GM19452 (cell line): ENCODE data around the gene COX4I2.
"Not testable (repeated sequence)": the region's sequence is repeated elsewhere in the genome, so short reads cannot be mapped to it uniquely, and the experiment has no call there.

Experiments used
- ATAC-seq: cut with Tn5 transposase; IDR thresholded peaks from one replicate; pipeline ENCODE4 v1.9.1; 2021; ENCODE audit not compliant: unreplicated experiment

Gene COX4I2

DNA sequence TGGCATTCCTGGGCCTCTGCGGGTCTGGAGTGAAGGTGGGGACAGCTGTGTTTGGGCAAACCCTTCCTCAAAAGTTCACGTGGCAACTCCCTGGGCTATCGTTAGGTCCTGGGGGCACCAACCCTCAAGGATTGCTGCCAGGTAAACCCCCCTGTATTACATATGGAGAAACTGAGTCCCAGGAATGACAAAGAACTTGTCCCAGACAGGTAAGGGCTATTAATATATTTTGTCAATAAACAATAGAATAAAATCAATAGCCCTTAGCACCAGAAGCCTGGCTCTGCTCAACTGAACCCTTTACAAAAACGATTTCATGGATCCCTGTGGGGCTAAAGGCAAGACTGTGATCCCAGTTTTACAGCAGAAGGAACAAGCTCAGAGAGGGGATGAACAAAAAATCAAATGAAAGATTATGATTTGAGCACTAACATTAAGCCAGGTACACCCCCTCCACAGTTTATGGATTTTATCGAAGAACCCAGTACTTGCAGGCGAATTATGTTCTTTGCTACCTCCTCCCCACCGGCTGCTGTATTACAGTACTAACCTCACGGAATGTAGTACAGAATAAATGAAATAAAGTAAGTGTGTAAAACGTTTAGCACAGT is 30.0 kb upstream of the COX4I2 start:
- no peak for ATAC-seq

GRCh38 chr20:31608251-31608945 is 29.3 kb upstream of the COX4I2 start:
- no peak for ATAC-seq

DNA sequence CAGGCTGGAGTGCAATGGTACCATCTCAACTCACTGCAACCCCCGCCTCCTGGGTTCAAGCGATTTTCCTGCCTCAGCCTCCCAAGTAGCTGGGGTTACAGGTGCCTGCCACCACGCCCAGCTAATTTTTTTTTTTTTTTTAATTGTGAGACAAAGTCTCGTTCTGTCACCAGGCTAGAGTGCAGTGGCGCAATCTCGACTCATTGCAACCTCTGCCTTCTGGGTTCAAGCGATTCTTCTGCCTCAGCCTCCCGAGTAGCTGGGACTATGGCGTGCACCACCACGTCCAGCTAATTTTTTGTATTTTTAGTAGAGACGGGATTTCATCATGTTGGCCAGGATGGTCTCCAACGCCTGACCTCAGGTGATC is 25.5 kb upstream of the COX4I2 start:
- ATAC-seq, result not testable (repeated sequence)

GRCh38 chr20:31615416-31615815 is 22.3 kb upstream of the COX4I2 start:
- no peak for ATAC-seq

- ATAC-seq, result no peak
Measured at GRCh38 chr20:31617432-31618104, 20.1 kb upstream of the COX4I2 start.

- ATAC-seq, result no peak
Measured at GRCh38 chr20:31620246-31620645, 17.5 kb upstream of the COX4I2 start.

DNA sequence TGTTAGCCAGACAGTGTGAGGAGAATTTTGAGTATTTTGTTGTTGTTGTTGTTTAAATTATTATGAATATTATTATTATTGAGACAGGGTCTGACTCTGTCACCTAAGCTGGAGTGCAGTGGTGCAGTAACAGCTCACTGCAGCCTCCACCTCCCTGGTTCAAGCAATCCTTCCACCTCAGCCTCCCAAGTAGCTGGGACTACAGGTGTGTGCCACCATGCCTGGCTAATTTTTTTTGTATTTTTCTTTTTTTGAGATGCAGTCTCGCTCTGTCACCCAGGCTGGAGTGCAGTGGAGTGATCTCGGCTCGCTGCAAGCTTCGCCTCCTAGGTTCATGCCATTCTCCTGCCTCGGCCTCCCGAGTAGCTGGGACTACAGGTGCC is 14.6 kb upstream of the COX4I2 start:
- not testable (repeated sequence) for ATAC-seq

DNA sequence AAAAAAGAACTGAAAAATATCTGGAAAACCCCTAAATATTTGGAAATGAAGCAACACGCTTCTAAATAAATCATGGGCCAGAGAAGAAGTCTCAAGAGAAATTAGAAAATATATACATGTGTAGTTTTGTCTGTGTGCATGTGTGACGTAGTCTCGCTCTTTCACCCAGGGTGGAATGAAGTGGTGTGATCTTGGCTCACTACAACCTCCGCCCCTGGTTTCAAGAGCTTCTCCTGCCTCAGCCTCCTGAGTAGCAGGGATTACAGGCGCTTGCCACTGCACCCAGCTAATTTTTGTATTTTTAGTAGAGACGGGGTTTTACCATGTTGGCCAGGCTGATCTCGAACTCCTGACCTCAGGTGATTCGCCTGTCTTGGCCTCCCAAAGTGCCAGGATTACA is 11.2 kb upstream of the COX4I2 start:
- ATAC-seq, result not testable (repeated sequence)

GRCh38 chr20:31628057-31628456 is 9.7 kb upstream of the COX4I2 start:
- ATAC-seq, result not testable (repeated sequence)

DNA sequence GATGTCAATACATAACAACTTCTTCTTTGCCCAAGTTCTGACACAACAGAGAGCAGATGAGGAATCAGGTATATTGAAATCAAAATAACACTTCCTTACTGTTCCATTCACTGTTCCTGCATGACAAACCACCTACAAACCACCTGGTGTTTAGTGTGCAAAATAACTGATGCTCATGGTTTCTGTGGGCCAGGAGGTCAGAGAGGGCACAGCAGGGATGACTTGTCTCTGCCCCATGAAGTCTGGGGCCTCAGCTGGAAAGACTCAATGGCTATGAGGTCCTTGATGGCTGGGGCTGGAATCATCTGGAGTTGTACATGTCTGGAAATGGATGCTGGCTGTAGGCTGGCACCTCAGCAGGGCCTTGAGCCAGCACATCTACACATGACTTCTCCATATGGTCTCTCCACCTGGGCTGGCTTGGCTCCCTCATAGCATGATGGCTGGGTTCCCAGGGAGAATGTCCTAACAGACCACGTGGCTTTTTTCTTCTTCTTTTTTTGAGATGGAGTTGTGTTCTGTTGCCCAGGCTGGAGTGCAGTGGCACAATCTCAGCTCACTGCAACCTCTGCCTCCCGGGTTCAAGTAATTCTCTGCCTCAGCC is 7.4 kb upstream of the COX4I2 start:
- no peak for ATAC-seq

GRCh38 chr20:31632548-31633338 is 5.0 kb upstream of the COX4I2 start:
- no peak for ATAC-seq

DNA sequence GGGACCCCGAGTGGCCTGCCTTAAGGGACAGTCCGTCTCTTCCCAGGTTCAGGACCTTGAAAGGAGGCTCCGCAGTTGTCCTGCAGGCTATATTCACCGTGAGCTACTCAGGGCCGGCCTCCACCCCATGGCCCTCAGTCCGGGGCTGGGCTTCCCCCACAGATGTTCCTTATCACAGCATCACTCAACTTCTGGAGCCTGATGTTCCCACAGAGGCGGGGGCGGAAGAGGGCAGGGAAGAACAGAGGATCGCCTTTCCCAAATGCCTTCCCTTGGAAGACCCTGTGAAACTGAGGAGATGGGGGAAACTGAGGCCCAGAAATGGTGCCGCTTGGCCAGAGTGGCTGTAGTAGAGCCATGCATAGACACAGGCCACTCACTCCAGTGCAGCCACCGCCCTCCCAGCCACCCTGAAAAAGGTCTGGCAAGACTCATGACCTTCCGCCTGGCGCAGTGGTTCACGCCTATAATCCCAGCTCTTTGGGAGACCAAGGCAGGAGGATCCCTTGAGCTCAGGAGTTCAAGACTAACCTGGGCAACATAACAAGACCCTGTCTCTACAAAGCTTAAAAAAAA is 4.3 kb upstream of the COX4I2 start:
- ATAC-seq, result no peak

GRCh38 chr20:31638317-31638716 is 605 bp downstream of the COX4I2 start:
- ATAC-seq, result no peak

DNA sequence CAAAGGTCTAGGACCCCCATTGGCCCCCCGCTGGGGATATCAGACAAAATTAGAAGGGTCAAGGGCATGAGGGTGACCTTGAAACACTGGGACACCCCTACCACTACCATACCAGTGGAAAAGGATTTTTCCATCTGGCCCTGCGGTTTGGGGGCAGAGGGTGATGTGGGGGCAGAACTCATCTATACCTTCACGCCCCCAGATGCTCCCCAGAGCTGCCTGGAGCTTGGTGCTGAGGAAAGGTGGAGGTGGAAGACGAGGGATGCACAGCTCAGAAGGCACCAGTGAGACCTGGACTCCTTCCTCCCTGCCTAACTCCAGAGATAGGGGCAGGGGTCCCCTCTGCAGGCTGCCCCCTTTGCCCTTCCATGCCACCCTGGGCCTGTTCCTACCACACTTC is 1.1 kb downstream of the COX4I2 start:
- ATAC-seq, result no peak

GRCh38 chr20:31640259-31640658 is 2.5 kb downstream of the COX4I2 start:
- ATAC-seq, result no peak

DNA sequence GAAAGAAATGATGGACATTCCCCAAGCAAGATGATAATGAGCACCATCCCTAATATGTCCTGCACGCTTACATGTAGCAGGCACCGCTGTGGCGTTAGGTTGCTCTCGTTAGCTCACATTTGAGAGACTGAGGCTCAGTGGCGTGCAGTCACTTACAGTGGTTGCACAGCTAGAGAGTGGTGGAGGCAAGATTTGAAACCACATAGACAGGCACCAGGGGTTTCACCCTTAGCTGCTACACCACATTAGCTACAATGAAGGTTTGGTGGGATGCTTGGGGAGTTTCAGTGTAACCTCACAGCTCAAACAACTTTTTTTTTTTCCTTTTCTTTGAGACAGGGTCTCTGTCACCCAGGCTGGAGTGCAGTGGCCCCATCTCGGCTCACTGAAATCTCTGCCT is 3.7 kb downstream of the COX4I2 start:
- no peak for ATAC-seq

GRCh38 chr20:31642837-31643236 is 5.1 kb downstream of the COX4I2 start:
- no peak for ATAC-seq

GRCh38 chr20:31643522-31643921 is 5.8 kb downstream of the COX4I2 start:
- no peak for ATAC-seq

DNA sequence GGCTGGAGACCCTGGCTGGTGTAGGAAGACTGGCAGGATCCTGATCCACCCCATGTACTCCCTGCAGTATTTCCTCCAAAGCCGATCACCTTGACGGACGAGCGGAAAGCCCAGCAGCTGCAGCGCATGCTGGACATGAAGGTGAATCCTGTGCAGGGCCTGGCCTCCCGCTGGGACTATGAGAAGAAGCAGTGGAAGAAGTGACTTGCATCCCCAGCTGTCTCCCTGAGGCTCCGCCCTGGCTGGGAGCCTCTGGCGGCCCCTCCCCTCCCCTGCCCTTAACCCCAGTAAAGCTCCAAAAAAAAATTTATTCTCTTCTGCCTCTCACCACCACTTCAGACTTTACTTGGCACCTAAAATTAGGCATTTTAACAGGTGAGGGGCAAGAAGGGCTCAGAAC is 7.0 kb downstream of the COX4I2 start:
- no peak for ATAC-seq

DNA sequence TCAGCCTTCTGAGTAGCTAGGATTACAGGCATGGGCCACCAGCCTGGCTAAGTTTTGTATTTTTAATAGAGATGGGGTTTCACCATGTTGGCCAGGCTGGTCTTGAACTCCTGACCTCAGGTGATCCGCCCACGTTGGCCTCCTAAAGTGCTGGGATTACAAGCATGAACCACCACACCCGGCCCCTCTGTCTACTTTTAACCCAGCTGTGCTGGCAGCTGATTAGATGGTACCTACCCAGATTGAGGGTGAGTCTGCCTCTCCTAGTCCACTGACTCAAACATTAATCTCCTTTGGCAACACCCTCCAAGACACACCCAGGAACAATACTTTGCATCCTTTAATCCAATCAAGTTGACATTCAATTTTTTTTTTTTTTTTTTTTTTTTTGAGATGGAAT is 10.4 kb downstream of the COX4I2 start:
- not testable (repeated sequence) for ATAC-seq

DNA sequence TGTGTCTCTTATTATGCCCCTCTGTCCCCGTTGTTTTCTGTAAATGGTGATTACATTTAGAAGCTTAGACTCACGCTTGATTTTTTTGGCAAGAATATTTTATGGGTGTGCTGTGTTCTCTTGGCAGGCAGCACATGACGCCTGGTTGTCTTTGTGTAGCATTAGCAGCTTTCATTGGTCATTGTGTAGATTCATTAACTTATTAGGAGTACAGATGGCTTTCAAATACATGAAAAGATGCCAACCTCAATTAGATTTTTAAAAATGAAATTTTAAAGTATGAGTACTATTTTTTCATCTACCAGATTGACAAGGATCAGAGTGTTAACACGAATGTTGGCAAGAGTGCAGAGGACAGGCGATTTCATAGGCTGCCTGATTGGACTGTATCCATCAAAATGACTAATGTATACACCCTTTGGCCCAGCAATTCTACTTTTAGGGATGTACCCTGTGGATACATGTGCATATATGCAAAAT is 15.2 kb downstream of the COX4I2 start:
- ATAC-seq, result no peak
